GM23338 (cell line): ENCODE data around the gene VEPH1. TPM values are rescaled to one million over a fixed set of nuclear protein-coding genes. Genes with fewer than 3 reads are reported as not detected.

Experiments
- ATAC-seq: fragments of 200-7000 bp; cut with Tn5 transposase; 3 replicates; pipeline ENCODE4 v1.9.1; 2020
- DNase-seq: peaks from one replicate; pipeline ENCODE4 v3.0.0-alpha.2; 2015; ENCODE audit warnings: low spot score
- H2AFZ ChIP-seq: fragments of 200-600 bp; sonication (generic); 2 replicates; pipeline ENCODE4 v1.8.0; 2016; ENCODE audit warnings: antibody characterized with exemption, mild to moderate bottlenecking, moderate library complexity
- H3F3A ChIP-seq: fragments of 200-600 bp; sonication (generic); replicated peaks from 2 replicates; pipeline ENCODE4 v1.8.0; 2017; ENCODE audit warnings: antibody characterized with exemption, mixed run types, low read depth
- H3K27ac ChIP-seq: fragments of 200-600 bp; sonication (generic); 2 replicates; pipeline ENCODE4 v1.6.1; 2016; ENCODE audit warnings: low read depth
- H3K27me3 ChIP-seq: fragments of 200-600 bp; sonication (generic); 2 replicates; pipeline ENCODE4 v1.8.0; 2016; ENCODE audit warnings: mild to moderate bottlenecking, mixed run types, moderate library complexity; ENCODE audit not compliant: insufficient read depth
- H3K36me3 ChIP-seq: fragments of 200-600 bp; sonication (generic); 2 replicates; pipeline ENCODE4 v1.8.0; 2016; ENCODE audit warnings: mild to moderate bottlenecking; ENCODE audit not compliant: insufficient read depth
- H3K4me1 ChIP-seq: fragments of 200-600 bp; sonication (generic); 2 replicates; pipeline ENCODE4 v1.8.0; 2016; ENCODE audit warnings: mild to moderate bottlenecking, moderate library complexity; ENCODE audit not compliant: insufficient read depth
- H3K4me2 ChIP-seq: fragments of 200-600 bp; sonication (generic); 2 replicates; pipeline ENCODE4 v1.7.1; 2017; ENCODE audit warnings: mixed run types
- H3K4me3 ChIP-seq: fragments of 200-600 bp; sonication (generic); 2 replicates; pipeline ENCODE4 v1.6.1; 2016; ENCODE audit warnings: mixed run types
- H3K79me2 ChIP-seq: fragments of 200-600 bp; sonication (generic); replicated peaks from 2 replicates; pipeline ENCODE4 v1.8.0; 2017; ENCODE audit warnings: mild to moderate bottlenecking; ENCODE audit not compliant: insufficient read depth
- H3K9me2 ChIP-seq: fragments of 200-600 bp; sonication (generic); 2 replicates; pipeline ENCODE4 v1.8.0; 2017; ENCODE audit not compliant: insufficient read depth
- H4K20me1 ChIP-seq: fragments of 200-600 bp; sonication (generic); replicated peaks from 2 replicates; pipeline ENCODE4 v1.8.0; 2017; ENCODE audit warnings: mild to moderate bottlenecking; ENCODE audit not compliant: insufficient read depth
- H3K27ac Mint-ChIP-seq: 2 replicates; pipeline ENCODE4 v1.8.0; 2020; ENCODE audit warnings: inconsistent platforms, mild to moderate bottlenecking, moderate library complexity, mixed read lengths
- H3K27me3 Mint-ChIP-seq: 3 replicates; pipeline ENCODE4 v1.8.0; 2022; ENCODE audit warnings: low read depth, mild to moderate bottlenecking, moderate library complexity, mixed read lengths, inconsistent platforms; ENCODE audit not compliant: insufficient read depth, poor library complexity
- H3K36me3 Mint-ChIP-seq: 3 replicates; pipeline ENCODE4 v1.8.0; 2021; ENCODE audit warnings: low read depth, mild to moderate bottlenecking, inconsistent platforms, moderate library complexity, mixed read lengths
- H3K4me1 Mint-ChIP-seq: 3 replicates; pipeline ENCODE4 v1.8.0; 2020; ENCODE audit warnings: mild to moderate bottlenecking, inconsistent platforms, mixed read lengths
- H3K4me3 Mint-ChIP-seq: 3 replicates; pipeline ENCODE4 v1.8.0; 2021; ENCODE audit warnings: moderate library complexity, mild to moderate bottlenecking, inconsistent platforms, mixed read lengths
- H3K9me3 Mint-ChIP-seq: 3 replicates; pipeline ENCODE4 v1.8.0; 2020; ENCODE audit warnings: moderate library complexity, mild to moderate bottlenecking, inconsistent platforms, mixed read lengths
- CREB1 ChIP-seq: fragments of 250-450 bp; sonication (Bioruptor Pico); IDR thresholded peaks from 2 replicates; pipeline ENCODE4 v1.5.0; 2020; ENCODE audit warnings: low read depth, mild to moderate bottlenecking, moderate library complexity
- EZH2 ChIP-seq: fragments of 200-600 bp; sonication (generic); IDR thresholded peaks from one replicate; pipeline ENCODE4 v1.8.0; 2017; ENCODE audit warnings: antibody characterized with exemption, mild to moderate bottlenecking, low read depth; ENCODE audit not compliant: unreplicated experiment
- EZH2phosphoT487 ChIP-seq: fragments of 200-600 bp; sonication (generic); IDR thresholded peaks from one replicate; pipeline ENCODE4 v1.8.1; 2018; ENCODE audit warnings: antibody characterized with exemption; ENCODE audit not compliant: unreplicated experiment
- NANOG ChIP-seq: IDR thresholded peaks from 2 replicates; pipeline ENCODE4 v1.6.1; 2016; ENCODE audit warnings: antibody characterized with exemption, borderline replicate concordance
- ZNF114 ChIP-seq: fragments of 250-450 bp; sonication (Bioruptor Pico); IDR thresholded peaks from 2 replicates; pipeline ENCODE4 v1.5.0; 2020; ENCODE audit warnings: mild to moderate bottlenecking, moderate library complexity
- ZNF331 ChIP-seq: fragments of 250-450 bp; sonication (Bioruptor Pico); IDR thresholded peaks from 2 replicates; pipeline ENCODE4 v1.5.0; 2020; ENCODE audit warnings: low read depth, mild to moderate bottlenecking, moderate library complexity
- polyA plus RNA-seq: library from polyadenylated mRNA; unstranded; fragments of >200 nt; fragmentation: Nextera tagmentation; extraction: Ambion mirVana; gene quantifications from 2 replicates; pipeline ENCODE4 v1.2.1, GENCODE V29; 2016
- total RNA-seq: library from RNA; depleted of rRNA; stranded (reverse); fragments of >200 nt; shearing (Covaris generic); gene quantifications from 2 replicates; pipeline ENCODE4 v1.2.3, GENCODE V29; 2014
- TF ChIP-seq, protein P1 (sequence below): fragments of 250-450 bp; sonication (Bioruptor Pico); IDR thresholded peaks from 2 replicates; pipeline ENCODE4 v1.5.0; 2020; ENCODE audit warnings: mild to moderate bottlenecking, moderate library complexity
- TF ChIP-seq, protein P2 (sequence below), 2 experiments: fragments of 200-600 bp in 1 of 2; sonication (generic) in 1 of 2; conservative IDR thresholded peaks; 2 replicates each; pipeline versions ENCODE4 v1.5.1 to v1.6.1; 2016 to 2017; ENCODE audit warnings: antibody characterized with exemption in 2 of 2, low read depth in 2 of 2, mild to moderate bottlenecking in 2 of 2, moderate library complexity in 1 of 2
- TF ChIP-seq, protein P3 (sequence below): IDR thresholded peaks from 2 replicates; pipeline ENCODE4 v1.6.1; 2016; ENCODE audit warnings: antibody characterized with exemption

Gene VEPH1
- total and polyA plus RNA-seq, 2 experiments from 2014 or later, result 15.4 to 33.8 TPM

DNA sequence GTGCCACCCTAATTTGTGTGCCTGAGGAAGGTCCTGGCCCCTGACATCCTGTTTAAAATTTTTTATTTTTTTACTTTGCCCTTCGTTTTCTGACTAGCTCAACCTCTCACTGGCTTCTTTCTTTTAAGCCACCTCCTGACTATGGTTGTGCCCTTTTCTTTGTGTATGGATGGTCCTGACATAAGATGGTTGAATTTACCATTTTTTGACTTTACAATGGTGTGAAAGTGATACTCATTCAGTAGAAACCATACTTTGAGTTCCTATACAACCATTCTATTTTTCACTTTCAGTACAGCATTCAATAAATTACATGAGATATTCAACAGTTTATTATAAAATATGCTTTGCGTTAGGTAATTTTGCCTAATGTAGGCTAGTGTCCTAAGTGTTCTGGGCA is 140.9 kb downstream of the VEPH1 start:
- Mint-ChIP-seq H3K27ac (no peak overlapping the region), H3K27me3 (peaks cover 5% of the 10 kb centered on the region), H3K9me3 (no peaks in the 10 kb centered on the region), H3K4me3 (no peak overlapping the region), H3K4me1 (peaks cover 6% of the 10 kb centered on the region; the same call in 2 of the 3 replicates), H3K36me3 (no peaks in the 10 kb centered on the region)
- no peaks in the 10 kb centered on the region for H3K4me1 ChIP-seq
- no peak overlapping the region for H3K4me3 ChIP-seq
- no peak for ATAC-seq
- no peak overlapping the region for H3K4me2 ChIP-seq
- no peak overlapping the region for H2AFZ ChIP-seq
- no peaks in the 10 kb centered on the region for H3K36me3 ChIP-seq
- TF ChIP-seq EZH2 (no peak), NANOG (no peak), EZH2phosphoT487 (no peak), ZNF331 (no peak), CREB1 (no peak), ZNF114 (CRISPR knock-in tag) (no peak)
- TF ChIP-seq, protein P1, sequence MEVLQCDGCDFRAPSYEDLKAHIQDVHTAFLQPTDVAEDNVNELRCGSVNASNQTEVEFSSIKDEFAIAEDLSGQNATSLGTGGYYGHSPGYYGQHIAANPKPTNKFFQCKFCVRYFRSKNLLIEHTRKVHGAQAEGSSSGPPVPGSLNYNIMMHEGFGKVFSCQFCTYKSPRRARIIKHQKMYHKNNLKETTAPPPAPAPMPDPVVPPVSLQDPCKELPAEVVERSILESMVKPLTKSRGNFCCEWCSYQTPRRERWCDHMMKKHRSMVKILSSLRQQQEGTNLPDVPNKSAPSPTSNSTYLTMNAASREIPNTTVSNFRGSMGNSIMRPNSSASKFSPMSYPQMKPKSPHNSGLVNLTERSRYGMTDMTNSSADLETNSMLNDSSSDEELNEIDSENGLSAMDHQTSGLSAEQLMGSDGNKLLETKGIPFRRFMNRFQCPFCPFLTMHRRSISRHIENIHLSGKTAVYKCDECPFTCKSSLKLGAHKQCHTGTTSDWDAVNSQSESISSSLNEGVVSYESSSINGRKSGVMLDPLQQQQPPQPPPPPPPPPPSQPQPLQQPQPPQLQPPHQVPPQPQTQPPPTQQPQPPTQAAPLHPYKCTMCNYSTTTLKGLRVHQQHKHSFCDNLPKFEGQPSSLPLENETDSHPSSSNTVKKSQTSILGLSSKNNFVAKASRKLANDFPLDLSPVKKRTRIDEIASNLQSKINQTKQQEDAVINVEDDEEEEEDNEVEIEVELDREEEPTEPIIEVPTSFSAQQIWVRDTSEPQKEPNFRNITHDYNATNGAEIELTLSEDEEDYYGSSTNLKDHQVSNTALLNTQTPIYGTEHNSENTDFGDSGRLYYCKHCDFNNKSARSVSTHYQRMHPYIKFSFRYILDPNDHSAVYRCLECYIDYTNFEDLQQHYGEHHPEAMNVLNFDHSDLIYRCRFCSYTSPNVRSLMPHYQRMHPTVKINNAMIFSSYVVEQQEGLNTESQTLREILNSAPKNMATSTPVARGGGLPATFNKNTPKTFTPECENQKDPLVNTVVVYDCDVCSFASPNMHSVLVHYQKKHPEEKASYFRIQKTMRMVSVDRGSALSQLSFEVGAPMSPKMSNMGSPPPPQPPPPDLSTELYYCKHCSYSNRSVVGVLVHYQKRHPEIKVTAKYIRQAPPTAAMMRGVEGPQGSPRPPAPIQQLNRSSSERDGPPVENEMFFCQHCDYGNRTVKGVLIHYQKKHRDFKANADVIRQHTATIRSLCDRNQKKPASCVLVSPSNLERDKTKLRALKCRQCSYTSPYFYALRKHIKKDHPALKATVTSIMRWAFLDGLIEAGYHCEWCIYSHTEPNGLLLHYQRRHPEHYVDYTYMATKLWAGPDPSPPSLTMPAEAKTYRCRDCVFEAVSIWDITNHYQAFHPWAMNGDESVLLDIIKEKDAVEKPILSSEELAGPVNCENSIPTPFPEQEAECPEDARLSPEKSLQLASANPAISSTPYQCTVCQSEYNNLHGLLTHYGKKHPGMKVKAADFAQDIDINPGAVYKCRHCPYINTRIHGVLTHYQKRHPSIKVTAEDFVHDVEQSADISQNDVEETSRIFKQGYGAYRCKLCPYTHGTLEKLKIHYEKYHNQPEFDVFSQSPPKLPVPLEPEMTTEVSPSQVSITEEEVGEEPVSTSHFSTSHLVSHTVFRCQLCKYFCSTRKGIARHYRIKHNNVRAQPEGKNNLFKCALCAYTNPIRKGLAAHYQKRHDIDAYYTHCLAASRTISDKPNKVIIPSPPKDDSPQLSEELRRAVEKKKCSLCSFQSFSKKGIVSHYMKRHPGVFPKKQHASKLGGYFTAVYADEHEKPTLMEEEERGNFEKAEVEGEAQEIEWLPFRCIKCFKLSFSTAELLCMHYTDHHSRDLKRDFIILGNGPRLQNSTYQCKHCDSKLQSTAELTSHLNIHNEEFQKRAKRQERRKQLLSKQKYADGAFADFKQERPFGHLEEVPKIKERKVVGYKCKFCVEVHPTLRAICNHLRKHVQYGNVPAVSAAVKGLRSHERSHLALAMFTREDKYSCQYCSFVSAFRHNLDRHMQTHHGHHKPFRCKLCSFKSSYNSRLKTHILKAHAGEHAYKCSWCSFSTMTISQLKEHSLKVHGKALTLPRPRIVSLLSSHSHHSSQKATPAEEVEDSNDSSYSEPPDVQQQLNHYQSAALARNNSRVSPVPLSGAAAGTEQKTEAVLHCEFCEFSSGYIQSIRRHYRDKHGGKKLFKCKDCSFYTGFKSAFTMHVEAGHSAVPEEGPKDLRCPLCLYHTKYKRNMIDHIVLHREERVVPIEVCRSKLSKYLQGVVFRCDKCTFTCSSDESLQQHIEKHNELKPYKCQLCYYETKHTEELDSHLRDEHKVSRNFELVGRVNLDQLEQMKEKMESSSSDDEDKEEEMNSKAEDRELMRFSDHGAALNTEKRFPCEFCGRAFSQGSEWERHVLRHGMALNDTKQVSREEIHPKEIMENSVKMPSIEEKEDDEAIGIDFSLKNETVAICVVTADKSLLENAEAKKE (CRISPR knock-in tag), result no peak
- TF ChIP-seq, protein P2, sequence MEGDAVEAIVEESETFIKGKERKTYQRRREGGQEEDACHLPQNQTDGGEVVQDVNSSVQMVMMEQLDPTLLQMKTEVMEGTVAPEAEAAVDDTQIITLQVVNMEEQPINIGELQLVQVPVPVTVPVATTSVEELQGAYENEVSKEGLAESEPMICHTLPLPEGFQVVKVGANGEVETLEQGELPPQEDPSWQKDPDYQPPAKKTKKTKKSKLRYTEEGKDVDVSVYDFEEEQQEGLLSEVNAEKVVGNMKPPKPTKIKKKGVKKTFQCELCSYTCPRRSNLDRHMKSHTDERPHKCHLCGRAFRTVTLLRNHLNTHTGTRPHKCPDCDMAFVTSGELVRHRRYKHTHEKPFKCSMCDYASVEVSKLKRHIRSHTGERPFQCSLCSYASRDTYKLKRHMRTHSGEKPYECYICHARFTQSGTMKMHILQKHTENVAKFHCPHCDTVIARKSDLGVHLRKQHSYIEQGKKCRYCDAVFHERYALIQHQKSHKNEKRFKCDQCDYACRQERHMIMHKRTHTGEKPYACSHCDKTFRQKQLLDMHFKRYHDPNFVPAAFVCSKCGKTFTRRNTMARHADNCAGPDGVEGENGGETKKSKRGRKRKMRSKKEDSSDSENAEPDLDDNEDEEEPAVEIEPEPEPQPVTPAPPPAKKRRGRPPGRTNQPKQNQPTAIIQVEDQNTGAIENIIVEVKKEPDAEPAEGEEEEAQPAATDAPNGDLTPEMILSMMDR (conservative IDR thresholded peaks at IDR 0.05; ENCODE audit: low read depth in 2 of 2), result no peak
- TF ChIP-seq, protein P3, sequence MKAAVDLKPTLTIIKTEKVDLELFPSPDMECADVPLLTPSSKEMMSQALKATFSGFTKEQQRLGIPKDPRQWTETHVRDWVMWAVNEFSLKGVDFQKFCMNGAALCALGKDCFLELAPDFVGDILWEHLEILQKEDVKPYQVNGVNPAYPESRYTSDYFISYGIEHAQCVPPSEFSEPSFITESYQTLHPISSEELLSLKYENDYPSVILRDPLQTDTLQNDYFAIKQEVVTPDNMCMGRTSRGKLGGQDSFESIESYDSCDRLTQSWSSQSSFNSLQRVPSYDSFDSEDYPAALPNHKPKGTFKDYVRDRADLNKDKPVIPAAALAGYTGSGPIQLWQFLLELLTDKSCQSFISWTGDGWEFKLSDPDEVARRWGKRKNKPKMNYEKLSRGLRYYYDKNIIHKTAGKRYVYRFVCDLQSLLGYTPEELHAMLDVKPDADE, result no peak
- H3K9me2 ChIP-seq, result no peaks in the 10 kb centered on the region
- no peak overlapping the region for H3K27ac ChIP-seq
- no peak for DNase-seq
- H3F3A ChIP-seq, result no peaks in the 10 kb centered on the region
- no peaks in the 10 kb centered on the region for H4K20me1 ChIP-seq
- H3K27me3 ChIP-seq, result no peaks in the 10 kb centered on the region
- H3K79me2 ChIP-seq, result no peaks in the 10 kb centered on the region
